ENCODE measurements around the gene PPP4R1. TPM values are rescaled to one million over a fixed set of nuclear protein-coding genes. Genes with fewer than 3 reads are reported as not detected.
A peak's percentile ranks its signal among the peaks of the same experiment; 100 is the strongest.

PPP4R1 gene
- polyA plus RNA-seq, 1 donor from 2014 or later, result 127 TPM

DNA sequence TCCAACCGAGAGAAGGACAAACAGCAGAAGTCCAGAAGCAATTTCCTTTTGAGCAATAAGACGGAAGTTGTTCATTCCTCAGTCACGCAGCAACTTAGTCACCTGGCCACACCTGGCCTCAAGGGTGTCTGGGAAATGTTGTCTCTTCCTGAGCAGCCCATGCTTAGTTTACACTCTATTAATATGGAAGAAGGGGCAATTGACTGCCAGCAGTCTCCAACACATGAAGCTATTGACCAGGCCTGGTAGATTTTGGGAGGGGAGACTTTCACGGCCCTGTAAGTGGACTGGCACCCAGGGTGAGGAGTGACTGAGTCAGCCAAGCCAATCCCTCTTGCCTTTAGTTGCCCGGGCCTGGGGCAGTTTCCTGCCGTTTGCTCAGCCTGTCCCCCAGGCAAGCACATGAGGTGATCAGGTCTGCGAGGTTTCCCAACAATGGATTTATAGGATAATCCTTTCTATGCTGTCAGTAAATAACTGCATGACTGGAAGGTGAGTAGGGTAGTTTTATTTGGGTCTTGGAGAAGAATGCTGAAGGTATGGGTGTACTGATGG is 43.8 kb upstream of the PPP4R1 start:
- Histone ChIP-seq H3F3A (ENCODE audit: insufficient read depth, low read length, poor library complexity, severe bottlenecking) (no peaks in the 10 kb centered on the region), H3K9me3 (ENCODE audit: low read length) (no peaks in the 10 kb centered on the region), H3K4me2 (ENCODE audit: low read length) (no peak overlapping the region)

DNA sequence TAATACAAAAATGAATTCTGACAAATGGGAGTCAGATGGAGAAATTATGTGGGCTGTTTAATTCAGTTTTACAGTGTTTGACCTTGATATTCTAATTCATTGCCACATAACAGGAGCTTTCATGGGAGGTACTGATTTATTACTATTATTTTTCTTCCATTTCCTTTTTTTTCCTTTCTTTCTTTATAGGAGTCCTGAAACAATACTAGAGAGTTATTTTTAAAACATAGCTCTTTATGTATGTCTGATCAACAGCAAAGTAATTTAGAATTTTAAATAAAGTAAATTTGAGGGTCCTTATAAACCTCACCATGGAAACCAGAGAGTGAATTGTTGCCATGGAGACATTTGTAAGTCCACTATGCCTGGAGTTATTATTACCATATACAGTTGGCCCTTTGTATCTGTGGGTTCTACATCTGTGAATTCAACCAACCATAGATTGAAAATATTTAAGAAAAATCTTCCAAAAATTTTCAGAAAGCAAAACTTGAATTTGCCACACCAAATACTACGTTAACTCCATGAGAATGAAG is 40.9 kb upstream of the PPP4R1 start:
- Histone ChIP-seq H4K20me1 (ENCODE audit: insufficient read depth) (no peaks in the 10 kb centered on the region), H3K27ac (ENCODE audit: low read length) (peak overlapping the region; percentile 69), H3K27me3 (ENCODE audit: insufficient read depth, low read depth, low read length) (no peaks in the 10 kb centered on the region), H3K9ac (ENCODE audit: low read length) (peak overlapping the region; percentile 29), H3K4me3 (ENCODE audit: low read length) (peak overlapping the region; percentile 23), H3F3A (ENCODE audit: insufficient read depth, low read length, poor library complexity, severe bottlenecking) (no peaks in the 10 kb centered on the region), H2AFZ (ENCODE audit: low read depth, low read length) (no peak overlapping the region), H3K9me2 (ENCODE audit: insufficient read depth, low read length) (no peaks in the 10 kb centered on the region), H3K9me3 (ENCODE audit: low read length) (no peaks in the 10 kb centered on the region), H3K36me3 (ENCODE audit: insufficient read depth, low read length) (no peaks in the 10 kb centered on the region), H3K79me2 (replicated peaks; ENCODE audit: insufficient read depth, low read length) (no peaks in the 10 kb centered on the region), H3K4me2 (ENCODE audit: low read length) (peak overlapping the region; percentile 16)
- TF ChIP-seq SMC3 (conservative IDR thresholded peaks at IDR 0.05; ENCODE audit: poor library complexity), result no peak
- TF ChIP-seq REST (IDR thresholded peaks at IDR 0.05; ENCODE audit: borderline replicate concordance), result no peak
- TF ChIP-seq POLR2AphosphoS5 (IDR thresholded peaks at IDR 0.05), result no peak
- no peak for TF ChIP-seq MXI1 (conservative IDR thresholded peaks at IDR 0.05; ENCODE audit: poor library complexity, severe bottlenecking)
- no peak for TF ChIP-seq TAF1 (IDR thresholded peaks at IDR 0.05; ENCODE audit: low read depth)
- no peak for TF ChIP-seq RAD21 (conservative IDR thresholded peaks at IDR 0.05)
- TF ChIP-seq, protein P1, sequence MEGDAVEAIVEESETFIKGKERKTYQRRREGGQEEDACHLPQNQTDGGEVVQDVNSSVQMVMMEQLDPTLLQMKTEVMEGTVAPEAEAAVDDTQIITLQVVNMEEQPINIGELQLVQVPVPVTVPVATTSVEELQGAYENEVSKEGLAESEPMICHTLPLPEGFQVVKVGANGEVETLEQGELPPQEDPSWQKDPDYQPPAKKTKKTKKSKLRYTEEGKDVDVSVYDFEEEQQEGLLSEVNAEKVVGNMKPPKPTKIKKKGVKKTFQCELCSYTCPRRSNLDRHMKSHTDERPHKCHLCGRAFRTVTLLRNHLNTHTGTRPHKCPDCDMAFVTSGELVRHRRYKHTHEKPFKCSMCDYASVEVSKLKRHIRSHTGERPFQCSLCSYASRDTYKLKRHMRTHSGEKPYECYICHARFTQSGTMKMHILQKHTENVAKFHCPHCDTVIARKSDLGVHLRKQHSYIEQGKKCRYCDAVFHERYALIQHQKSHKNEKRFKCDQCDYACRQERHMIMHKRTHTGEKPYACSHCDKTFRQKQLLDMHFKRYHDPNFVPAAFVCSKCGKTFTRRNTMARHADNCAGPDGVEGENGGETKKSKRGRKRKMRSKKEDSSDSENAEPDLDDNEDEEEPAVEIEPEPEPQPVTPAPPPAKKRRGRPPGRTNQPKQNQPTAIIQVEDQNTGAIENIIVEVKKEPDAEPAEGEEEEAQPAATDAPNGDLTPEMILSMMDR (IDR thresholded peaks at IDR 0.05; ENCODE audit: poor library complexity, severe bottlenecking), result no peak

More for the DNA sequence above, 43.8 kb upstream of the PPP4R1 start:
- no peaks in the 10 kb centered on the region for H3K79me2 ChIP-seq (replicated peaks; ENCODE audit: insufficient read depth, low read length)
- H3K4me3 ChIP-seq (ENCODE audit: low read length), result no peak overlapping the region
- H3K36me3 ChIP-seq (ENCODE audit: insufficient read depth, low read length), result no peaks in the 10 kb centered on the region
- H4K20me1 ChIP-seq (ENCODE audit: insufficient read depth), result no peaks in the 10 kb centered on the region
- TF ChIP-seq MXI1 (conservative IDR thresholded peaks at IDR 0.05; ENCODE audit: poor library complexity, severe bottlenecking), result no peak
- TF ChIP-seq RAD21 (conservative IDR thresholded peaks at IDR 0.05), result no peak
- no peak for TF ChIP-seq SMC3 (conservative IDR thresholded peaks at IDR 0.05; ENCODE audit: poor library complexity)
- TF ChIP-seq, protein P1 (IDR thresholded peaks at IDR 0.05; ENCODE audit: poor library complexity, severe bottlenecking), result no peak
- TF ChIP-seq EP300 (conservative IDR thresholded peaks at IDR 0.05; ENCODE audit: poor library complexity, severe bottlenecking), result no peak
- TF ChIP-seq REST (IDR thresholded peaks at IDR 0.05; ENCODE audit: borderline replicate concordance), result no peak
- TF ChIP-seq EZH2 (IDR thresholded peaks at IDR 0.05; ENCODE audit: borderline replicate concordance, insufficient read depth, low read length, poor library complexity, severe bottlenecking), result no peak
- no peak for TF ChIP-seq POLR2AphosphoS5 (IDR thresholded peaks at IDR 0.05)
- TF ChIP-seq TAF1 (IDR thresholded peaks at IDR 0.05; ENCODE audit: low read depth), result no peak
- H3K27ac ChIP-seq (ENCODE audit: low read length), result no peak overlapping the region
- no peaks in the 10 kb centered on the region for H3K27me3 ChIP-seq (ENCODE audit: insufficient read depth, low read depth, low read length)
- H3K9me2 ChIP-seq (ENCODE audit: insufficient read depth, low read length), result no peaks in the 10 kb centered on the region
- H2AFZ ChIP-seq (ENCODE audit: low read depth, low read length), result no peak overlapping the region
- no peak overlapping the region for H3K9ac ChIP-seq (ENCODE audit: low read length)

Measured in neural cell (in vitro differentiated cells).